GM18873 (cell line): Measurements from ENCODE around the gene ZNF503.

Experiments used
- ATAC-seq: cut with Tn5 transposase; IDR thresholded peaks from one replicate; pipeline ENCODE4 v1.9.1; 2021; ENCODE audit warnings: mild to moderate bottlenecking, moderate library complexity, moderate number of reproducible peaks; ENCODE audit not compliant: unreplicated experiment, low FRiP score

ZNF503 gene

GRCh38 chr10:75407713-75408508, 6.3 kb upstream of the ZNF503 start:
- ATAC-seq: no peak

- no peak for ATAC-seq
Measured at GRCh38 chr10:75407224-75407712, 5.7 kb upstream of the ZNF503 start.

- no peak for ATAC-seq
Measured at GRCh38 chr10:75406462-75407223, 5.1 kb upstream of the ZNF503 start.

GRCh38 chr10:75405598-75406461, 4.3 kb upstream of the ZNF503 start:
- no peak for ATAC-seq

- no peak for ATAC-seq
Measured at GRCh38 chr10:75404815-75405597, 3.4 kb upstream of the ZNF503 start.

- ATAC-seq: no peak
Measured at GRCh38 chr10:75403939-75404814, 2.6 kb upstream of the ZNF503 start.

GRCh38 chr10:75403144-75403938, 1.8 kb upstream of the ZNF503 start:
- ATAC-seq: no peak

GRCh38 chr10:75402486-75403143, 1.1 kb upstream of the ZNF503 start:
- no peak for ATAC-seq

GRCh38 chr10:75400771-75401568, 594 bp downstream of the ZNF503 start:
- ATAC-seq: no peak

GRCh38 chr10:75400163-75400770, 1.3 kb downstream of the ZNF503 start:
- no peak for ATAC-seq

GRCh38 chr10:75399461-75400162, 2.0 kb downstream of the ZNF503 start:
- no peak for ATAC-seq

- ATAC-seq: no peak
Measured at GRCh38 chr10:75398692-75399460, 2.7 kb downstream of the ZNF503 start.

GRCh38 chr10:75398200-75398691, 3.3 kb downstream of the ZNF503 start:
- no peak for ATAC-seq

- ATAC-seq: no peak
Measured at GRCh38 chr10:75397496-75398199, 3.9 kb downstream of the ZNF503 start.
